ENCODE data around the gene USP3. TPM values are rescaled to one million over a fixed set of nuclear protein-coding genes. Genes with fewer than 3 reads are reported as not detected.

The USP3 gene, protein sequence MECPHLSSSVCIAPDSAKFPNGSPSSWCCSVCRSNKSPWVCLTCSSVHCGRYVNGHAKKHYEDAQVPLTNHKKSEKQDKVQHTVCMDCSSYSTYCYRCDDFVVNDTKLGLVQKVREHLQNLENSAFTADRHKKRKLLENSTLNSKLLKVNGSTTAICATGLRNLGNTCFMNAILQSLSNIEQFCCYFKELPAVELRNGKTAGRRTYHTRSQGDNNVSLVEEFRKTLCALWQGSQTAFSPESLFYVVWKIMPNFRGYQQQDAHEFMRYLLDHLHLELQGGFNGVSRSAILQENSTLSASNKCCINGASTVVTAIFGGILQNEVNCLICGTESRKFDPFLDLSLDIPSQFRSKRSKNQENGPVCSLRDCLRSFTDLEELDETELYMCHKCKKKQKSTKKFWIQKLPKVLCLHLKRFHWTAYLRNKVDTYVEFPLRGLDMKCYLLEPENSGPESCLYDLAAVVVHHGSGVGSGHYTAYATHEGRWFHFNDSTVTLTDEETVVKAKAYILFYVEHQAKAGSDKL
- 10 to 100 TPM; 20.1 to 27.4 TPM for total RNA-seq
- long read RNA-seq, full-length matches to known transcripts: 12 of 16 reads
- long read RNA-seq, partial matches to known transcripts: 2 of 16 reads
- long read RNA-seq, other reads (novel, unspliced or antisense): 2 of 16 reads

DNA sequence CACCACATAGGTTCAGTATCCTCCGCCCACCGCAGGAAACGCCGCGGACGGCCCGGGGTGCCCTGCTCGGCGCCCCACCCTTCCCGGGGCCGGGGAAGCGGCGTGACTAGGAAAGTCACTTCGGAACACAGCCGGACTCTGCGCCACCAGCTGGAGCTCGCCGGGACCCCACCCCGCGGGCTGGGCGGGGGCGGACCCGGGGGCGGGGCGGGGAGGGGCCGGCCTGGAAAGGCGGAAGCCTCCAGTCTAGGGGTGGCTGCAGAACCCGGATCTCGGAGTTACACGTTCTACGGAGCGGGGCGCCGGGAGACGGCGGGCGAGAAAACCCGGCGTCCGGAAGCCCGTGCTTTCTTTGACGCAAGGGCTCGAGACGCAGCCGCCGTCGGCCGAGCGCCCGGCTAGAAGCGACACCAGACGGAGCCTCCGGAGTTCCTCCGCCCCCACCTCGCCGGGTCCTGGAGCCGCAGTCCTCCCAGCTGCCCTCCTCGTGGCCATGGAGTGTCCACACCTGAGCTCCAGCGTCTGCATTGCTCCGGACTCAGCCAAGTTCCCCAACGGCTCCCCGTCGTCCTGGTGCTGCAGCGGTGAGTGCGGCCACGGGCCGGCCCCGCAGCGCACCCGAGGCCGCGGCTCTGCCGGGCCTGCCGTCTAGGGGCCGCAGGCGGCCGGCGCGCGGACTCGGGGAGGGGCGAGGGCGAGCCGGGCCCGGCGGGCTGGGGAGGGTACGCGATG lies at the start of gene USP3:
USP3 (plus strand) TSS at position 347 of the 732 bp plus-strand sequence; CDS start at position 494, 147 bp downstream.
- ATAC-seq (peak; percentile 90), DNase-seq (peak; percentile 95)
- intact Hi-C loops (cut with DNase I): loop anchor here in 1 of 2 donors (2.0 kb wide), 1 partner anchor 94 kb away; no protein-coding TSS in a partner anchor

- DNase-seq: no peak
- ATAC-seq: peak in 1 of 2 donors; percentile 64
- intact Hi-C loops (cut with DNase I): no loop called here
Measured at GRCh38 chr15:63456258-63456657, 48.1 kb upstream of the USP3 start.

DNA sequence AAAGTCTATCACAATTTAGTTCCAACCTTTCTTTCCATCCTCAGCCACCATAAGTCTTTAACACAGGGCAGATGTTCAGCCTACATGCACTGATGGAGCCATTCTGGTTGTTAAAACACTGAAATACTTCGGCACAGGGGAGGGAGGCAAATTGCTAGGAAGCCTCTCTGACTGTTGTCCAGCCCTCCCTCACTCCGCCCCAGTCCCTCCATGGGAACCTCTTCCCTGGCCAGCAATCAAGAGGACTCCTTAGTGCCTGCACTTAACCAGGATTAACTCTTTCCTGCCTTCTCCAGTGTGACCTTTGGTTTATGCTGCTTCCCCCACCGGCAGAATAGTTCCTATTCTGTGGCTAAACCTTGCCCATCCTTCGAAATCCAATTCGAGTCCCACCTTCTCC lies 47.0 kb upstream of the USP3 start:
- no peak for ATAC-seq
- no peak for DNase-seq
- intact Hi-C loops (cut with DNase I): no loop called here

DNA sequence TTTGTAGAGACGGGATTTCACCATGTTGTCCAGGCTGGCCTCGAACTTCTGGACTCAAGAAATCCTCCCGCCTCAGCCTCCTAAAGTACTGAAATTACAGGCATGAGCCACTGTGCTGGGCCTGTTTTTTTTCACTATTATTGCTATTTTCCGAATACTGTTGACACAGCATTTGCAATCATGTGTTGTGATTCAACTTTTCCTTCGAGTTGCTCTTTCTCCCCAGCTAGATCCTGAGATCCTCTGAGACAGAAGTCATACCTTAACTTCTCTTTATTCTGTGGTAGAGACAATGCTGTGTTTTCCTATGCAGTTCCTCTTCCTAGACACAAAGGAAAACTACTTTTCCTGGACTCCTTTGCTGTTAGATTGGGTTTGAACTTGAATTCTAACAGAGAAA lies 46.4 kb upstream of the USP3 start:
- intact Hi-C loops (cut with DNase I): no loop called here
- ATAC-seq (no peak), DNase-seq (no peak)

DNA sequence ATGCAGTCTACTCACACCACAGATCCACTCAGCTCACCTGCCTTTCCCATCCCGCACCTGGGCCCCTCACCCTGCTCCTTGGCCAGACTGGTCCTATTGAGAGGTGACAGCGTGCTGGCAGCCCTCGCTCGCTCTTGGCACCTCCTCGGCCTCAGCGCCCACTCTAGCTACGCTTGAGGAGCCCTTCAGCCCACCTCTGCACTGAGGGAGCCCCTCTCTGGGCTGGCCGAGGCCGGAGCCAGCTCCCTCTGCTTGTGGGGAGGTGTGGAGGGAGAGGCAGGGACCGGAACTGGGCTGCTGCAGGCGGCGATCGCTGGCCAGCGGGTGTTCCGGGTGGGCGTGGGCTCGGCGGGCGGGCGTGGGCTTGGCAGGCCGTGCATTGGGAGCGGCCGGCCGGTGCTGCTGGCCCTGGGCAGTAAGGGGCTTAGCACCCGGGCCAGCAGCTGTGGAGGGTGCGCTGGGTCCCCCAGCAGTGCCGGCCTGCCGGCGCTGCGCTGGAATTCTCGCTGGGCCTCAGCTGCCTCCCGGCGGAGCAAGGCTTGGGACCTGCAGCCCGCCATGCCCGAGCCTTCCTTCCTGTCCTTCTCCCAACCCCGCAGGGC lies 45.5 kb upstream of the USP3 start:
- DNase-seq (no peak), ATAC-seq (no peak)
- intact Hi-C loops (cut with DNase I): no loop called here

- ATAC-seq: no peak
- intact Hi-C loops (cut with DNase I): no loop called here
- no peak for DNase-seq
Measured at GRCh38 chr15:63460210-63461155, 43.9 kb upstream of the USP3 start.

DNA sequence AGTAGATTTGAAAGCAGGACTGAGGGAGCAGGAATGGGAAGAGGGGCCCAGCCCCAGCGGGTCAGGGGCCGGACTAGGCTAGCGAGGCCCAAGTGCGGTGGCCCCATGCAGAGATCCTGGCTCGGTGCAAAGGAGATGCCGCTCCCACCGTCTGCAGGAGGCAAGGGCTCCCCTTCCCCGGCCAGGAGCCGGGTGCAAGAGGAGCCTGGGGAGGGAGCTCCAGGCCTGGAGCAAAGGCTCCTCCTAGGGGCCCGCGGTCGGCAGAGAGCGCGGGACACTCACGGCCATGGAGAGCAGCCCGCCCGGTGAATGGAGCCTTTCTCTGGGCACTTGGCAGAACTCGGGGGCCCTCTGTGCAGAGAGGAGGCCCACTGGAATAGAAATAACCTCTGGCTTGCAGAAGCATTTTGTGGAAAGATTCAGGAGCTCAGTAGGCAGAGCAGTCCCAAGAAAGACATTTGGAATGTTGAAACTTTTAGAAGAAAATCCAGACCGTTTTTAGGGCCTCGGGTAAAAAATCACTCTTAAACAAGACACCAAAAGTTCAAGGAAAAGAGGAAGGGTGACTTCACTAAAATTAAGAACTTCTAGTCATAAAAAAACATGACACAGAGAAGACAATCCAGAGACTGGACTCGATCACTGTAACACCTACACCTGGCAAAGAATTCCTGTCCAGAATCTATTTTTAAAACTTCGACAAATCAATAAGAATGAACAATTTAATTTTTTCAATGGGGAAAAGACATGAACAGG lies 43.0 kb upstream of the USP3 start:
- ATAC-seq (peak; percentile 34 to 49), DNase-seq (no peak)
- intact Hi-C loops (cut with DNase I): no loop called here

DNA sequence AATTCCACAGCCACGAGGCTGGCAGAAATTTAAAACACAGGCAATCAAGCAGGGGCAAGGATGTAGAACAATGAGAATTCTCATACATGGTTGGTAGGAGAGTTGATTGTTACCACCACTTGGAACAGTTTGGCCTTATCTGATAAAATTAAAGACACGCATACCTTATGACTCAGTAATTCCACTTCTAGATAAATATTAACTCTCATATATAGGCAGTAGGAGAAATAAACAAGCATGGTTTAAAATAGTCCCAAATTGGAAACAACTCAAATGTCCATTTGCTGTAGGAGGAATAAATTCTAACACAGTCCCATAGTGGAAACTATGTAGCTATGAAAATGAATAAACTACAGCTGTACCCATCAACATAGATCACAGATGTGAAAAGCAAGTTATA lies 42.3 kb upstream of the USP3 start:
- intact Hi-C loops (cut with DNase I): no loop called here
- ATAC-seq (no peak), DNase-seq (no peak)

- ATAC-seq: no peak
- intact Hi-C loops (cut with DNase I): no loop called here
Measured at GRCh38 chr15:63463036-63463435, 41.4 kb upstream of the USP3 start.

GRCh38 chr15:63463793-63464192 lies 40.6 kb upstream of the USP3 start:
- DNase-seq: no peak
- ATAC-seq: no peak
- intact Hi-C loops (cut with DNase I): no loop called here

More at GRCh38 chr15:63463036-63463435, 41.4 kb upstream of the USP3 start:
- DNase-seq: no peak

DNA sequence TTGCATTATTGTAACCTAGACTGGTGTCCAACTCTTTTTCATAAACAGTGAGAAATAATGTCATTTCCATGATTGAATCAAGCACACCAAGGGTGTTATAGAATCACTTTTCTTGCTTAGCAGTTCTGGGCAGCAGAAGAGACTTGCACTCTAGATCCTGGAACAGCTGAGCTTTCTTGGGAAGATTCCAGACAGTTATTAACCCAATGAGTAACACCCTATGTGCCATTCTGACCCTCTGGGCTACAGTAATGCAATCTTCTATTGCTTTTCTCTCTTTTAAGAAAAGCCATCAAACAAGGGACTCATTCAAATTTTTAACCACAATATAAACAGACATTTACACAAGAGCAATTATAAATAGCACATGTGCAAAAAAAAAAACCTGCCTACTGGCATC lies 39.3 kb upstream of the USP3 start:
- intact Hi-C loops (cut with DNase I): loop anchor here in 1 of 2 donors (5.0 kb wide), 1 partner anchor 132 kb away; the partner anchor contains the start of gene FBXL22
- ATAC-seq (peak in 1 of 2 donors; percentile 42), DNase-seq (no peak)

GRCh38 chr15:63466378-63467192 lies 37.8 kb upstream of the USP3 start:
- intact Hi-C loops (cut with DNase I): loop anchor here in 1 of 2 donors (5.0 kb wide), 1 partner anchor 131 kb away; the partner anchor contains the start of gene FBXL22
- peak; percentile 83 to 86 for ATAC-seq
- no peak for DNase-seq

DNA sequence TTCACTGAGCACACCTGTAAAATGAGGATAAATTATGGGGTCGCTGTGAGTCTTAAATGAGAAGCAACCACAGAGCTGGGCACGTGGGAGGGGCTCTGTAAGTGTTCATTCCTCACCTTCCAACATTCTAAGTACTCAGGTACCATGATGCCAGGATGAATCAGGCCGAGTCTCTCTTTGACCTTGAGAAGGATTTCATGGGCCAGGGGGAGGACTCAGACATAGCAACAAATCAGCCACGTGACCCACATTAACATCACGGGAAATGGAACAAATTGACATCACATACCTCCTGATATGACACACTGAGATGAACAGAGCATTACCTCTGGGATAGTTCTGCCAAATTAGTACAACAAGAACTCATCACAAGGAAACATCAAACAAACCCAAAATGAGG lies 35.2 kb upstream of the USP3 start:
- DNase-seq (no peak), ATAC-seq (no peak)
- intact Hi-C loops (cut with DNase I): loop anchor here in 1 of 2 donors (5.0 kb wide), 1 partner anchor 128 kb away; the partner anchor contains the start of gene FBXL22

DNA sequence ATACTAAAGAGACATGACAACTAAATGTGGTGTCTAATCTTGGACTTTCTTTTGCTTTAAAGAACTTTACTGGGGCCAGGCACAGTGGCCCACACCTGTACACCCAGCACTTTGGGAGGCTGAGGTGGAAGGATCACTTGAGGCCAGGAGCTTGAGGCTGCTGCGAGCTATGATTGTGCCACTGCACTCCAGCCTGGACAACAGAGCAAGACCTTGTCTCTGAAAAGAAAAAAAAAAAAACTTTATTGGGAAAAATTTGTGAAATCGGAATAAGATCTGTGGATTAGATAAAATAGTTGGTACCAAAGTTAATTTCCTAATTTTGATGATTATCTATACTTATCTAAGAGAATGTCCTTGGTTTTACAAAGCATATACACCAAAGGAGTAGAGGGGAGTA lies 34.4 kb upstream of the USP3 start:
- ATAC-seq: no peak
- intact Hi-C loops (cut with DNase I): loop anchor here in 1 of 2 donors (5.0 kb wide), 1 partner anchor 127 kb away; the partner anchor contains the start of gene FBXL22
- DNase-seq: no peak

DNA sequence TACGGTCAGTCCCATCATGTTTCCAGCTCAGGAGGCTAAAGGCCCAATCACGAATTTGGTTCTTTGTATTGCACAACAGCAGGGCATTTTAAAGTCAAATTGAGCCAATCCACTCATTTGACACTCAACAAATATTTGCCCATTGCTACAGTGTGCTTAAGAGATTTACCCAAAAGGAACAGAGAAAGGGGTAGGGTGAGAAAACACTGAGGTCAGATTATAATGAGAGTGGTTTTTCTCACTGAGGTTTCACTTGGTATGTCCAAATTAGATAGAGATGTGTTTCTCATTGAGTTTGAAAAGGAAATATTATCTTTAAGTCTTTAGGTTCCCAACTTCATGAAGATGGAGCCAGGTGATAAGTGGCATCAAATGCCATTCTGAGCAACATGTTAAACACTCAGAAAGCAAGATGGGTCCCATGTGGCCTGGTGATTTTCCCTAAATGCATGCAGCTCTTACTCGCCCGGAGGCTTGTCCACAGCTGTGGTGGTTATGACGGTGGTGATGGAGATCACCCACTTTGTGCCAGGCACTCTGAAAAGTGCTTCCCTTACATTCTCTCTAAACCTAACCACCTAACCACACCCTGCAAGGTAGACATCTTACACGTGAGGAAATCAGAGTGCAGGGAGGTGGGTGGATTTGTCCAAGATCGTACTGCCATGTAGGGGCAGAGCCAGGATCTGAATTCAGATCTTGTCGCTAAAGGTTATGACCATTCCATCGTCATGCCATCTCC lies 31.2 kb upstream of the USP3 start:
- ATAC-seq (no peak), DNase-seq (no peak)
- intact Hi-C loops (cut with DNase I): no loop called here

DNA sequence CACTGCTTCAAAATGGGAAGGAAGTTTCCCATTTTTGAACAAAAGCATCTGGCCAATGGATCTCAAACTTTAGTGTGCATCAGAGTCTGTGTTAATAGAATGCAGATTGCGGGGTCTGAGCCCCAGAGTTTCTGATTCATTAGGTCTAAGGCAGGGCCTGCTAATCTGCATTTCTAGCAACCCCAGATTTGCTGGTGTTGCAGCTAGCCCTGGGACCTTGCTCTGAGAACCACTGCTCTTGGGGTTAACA lies 30.7 kb upstream of the USP3 start:
- ATAC-seq: no peak
- no peak for DNase-seq
- intact Hi-C loops (cut with DNase I): no loop called here

All from left cardiac atrium (tissue), 4 donors.